GM18867 (cell line): Measurements from ENCODE around the gene SIGLEC10.
A peak's percentile ranks its signal among the peaks of the same experiment; 100 is the strongest.
"Not testable (repeated sequence)": the region's sequence is repeated elsewhere in the genome, so short reads cannot be mapped to it uniquely, and the experiment has no call there.

Source experiments
- ATAC-seq: cut with Tn5 transposase; IDR thresholded peaks from one replicate; pipeline ENCODE4 v1.9.1; 2021; ENCODE audit warnings: mild to moderate bottlenecking, moderate library complexity; ENCODE audit not compliant: unreplicated experiment

SIGLEC10 gene, protein sequence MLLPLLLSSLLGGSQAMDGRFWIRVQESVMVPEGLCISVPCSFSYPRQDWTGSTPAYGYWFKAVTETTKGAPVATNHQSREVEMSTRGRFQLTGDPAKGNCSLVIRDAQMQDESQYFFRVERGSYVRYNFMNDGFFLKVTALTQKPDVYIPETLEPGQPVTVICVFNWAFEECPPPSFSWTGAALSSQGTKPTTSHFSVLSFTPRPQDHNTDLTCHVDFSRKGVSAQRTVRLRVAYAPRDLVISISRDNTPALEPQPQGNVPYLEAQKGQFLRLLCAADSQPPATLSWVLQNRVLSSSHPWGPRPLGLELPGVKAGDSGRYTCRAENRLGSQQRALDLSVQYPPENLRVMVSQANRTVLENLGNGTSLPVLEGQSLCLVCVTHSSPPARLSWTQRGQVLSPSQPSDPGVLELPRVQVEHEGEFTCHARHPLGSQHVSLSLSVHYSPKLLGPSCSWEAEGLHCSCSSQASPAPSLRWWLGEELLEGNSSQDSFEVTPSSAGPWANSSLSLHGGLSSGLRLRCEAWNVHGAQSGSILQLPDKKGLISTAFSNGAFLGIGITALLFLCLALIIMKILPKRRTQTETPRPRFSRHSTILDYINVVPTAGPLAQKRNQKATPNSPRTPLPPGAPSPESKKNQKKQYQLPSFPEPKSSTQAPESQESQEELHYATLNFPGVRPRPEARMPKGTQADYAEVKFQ

DNA sequence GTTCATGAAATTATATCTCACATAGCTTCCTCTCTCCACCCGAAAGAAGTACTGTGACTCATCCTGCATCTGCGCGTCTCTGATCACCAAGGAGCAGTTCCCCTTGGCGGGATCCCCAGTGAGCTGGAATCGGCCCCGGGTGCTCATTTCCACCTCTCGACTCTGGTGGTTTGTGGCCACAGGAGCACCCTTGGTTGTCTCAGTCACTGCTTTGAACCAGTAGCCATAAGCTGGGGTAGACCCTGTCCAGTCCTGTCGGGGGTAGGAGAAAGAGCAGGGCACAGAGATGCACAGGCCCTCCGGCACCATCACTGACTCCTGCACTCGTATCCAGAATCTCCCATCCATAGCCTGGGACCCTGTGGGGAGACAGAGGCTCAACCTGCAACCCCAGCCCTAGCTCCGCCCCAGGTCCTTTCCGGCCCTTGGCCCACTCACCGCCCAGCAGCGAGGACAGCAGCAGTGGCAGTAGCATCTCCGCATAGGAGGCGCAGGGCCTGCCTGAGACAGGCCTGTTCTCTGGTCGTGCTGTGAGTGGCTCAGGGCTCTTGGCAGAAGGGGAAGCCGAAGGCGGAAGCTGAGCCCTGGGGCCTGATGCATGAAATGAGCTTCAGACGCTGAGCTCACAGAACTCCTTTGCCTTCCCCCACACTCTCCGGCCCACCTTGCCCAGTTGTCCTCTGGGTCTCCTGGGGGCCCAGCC is at the start of gene SIGLEC10:
SIGLEC10 (minus strand) TSS at position 536 of the 703 bp plus-strand sequence; CDS start at position 475, 61 bp downstream.
- peak; percentile 69 for ATAC-seq

DNA sequence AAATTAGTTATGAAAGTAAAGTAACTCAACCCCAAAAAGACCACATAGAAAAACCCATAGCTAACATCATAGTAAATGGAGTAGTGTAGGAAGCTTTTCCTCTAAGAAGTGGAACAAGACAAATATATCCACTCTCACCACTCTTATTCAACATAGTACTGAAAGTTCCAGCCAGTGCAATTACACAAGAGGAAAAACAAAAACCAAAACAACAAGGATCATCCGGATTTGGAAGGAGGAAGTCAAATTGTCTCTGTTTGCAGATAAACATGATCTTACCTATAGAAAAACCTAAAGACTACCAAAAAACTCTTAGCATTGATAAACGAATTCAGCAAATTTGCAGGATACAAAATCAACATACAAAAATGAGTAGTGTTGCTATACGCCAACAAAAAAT is 49.3 kb upstream of the SIGLEC10 start:
- ATAC-seq = no peak

DNA sequence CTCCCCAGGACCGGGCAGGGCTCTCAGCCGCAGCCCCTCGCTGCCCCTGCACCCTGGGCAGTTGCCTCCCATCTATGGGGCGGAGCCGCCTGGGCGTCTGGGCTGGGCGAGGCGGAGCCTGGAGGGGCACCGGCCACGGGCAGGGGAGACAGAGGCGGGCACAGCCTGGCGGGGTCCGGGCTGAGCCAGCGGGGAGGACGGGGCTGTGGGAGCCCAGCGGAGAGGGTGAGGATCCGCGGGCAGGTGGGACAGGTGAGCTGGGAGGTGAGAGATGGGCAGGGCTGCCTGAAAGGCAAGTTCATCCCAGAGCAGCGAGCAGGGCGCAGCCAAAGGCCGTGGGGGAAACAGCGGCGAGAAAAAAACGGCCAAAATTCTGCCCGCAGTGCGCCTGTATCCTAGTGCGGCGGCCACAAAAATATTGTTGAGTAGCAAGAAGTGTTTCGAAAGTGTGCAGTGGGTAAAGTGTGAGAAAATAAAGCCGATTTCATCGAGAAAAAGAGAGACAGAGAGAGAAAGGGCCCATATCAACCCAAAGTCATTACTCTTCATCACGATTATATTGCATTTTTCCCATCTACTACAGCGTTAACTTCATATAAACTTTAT is 46.6 kb upstream of the SIGLEC10 start:
- not testable (repeated sequence) for ATAC-seq

DNA sequence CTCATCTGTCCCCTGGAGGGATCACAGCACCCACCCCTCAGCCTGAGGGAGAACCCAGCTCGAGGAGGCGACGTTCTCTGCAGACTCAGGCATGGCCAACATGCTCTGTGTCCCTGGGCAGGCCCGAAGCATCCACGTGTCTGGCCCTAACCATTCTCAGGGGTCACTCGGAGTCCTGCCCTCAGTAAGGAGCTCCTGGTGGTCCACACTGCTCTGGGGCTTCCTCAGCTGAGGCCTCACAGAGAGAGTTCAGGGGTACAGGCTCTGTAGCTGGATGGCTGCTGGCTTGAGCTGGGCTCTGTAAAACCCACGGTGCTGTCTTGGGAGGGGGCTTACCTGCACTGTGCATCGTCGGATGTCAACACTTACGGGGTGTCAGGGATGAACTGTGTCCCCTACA is 45.2 kb upstream of the SIGLEC10 start:
- no peak for ATAC-seq

DNA sequence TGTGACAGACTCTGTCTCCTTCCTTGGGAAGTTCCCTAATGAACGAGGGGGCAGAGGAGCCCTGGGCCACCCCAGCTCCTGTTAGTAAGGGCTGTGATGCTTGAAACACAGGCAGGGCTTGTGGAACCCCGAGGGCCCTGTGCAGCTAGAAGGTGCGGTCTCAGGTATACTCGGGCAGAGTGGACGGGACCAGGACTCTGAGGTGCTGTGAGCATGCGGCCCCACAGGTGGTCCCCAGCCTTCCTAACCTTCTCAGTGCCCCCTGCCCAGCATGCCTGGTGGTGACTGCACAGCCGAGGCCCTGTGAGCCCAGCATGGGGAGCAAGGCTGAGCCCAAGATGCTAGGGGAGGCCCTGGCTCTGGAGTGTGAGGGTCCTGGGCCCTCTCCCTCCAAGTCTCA is 44.8 kb upstream of the SIGLEC10 start:
- no peak for ATAC-seq

DNA sequence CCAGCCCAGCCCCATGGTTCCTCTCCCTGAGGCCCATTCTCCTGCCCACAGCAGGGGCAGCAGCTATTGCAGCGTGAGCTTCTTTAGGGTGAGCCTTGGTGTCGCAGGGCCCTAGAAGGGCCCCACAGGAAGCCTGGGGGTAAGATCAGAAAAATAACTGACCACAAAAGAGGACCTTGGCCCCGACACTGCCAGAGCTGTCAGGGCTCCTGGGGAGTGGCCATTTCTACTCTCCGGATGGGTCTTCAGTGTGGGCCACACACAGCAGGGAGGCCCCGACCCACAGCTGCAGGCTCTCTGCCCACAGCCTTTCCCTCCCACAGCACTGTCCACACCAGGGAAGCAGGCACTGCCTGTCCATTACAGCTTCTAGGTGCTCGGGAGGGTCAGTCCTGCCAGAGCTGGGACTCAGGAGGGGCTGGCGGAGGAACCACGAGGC is 44.3 kb upstream of the SIGLEC10 start:
- no peak for ATAC-seq

DNA sequence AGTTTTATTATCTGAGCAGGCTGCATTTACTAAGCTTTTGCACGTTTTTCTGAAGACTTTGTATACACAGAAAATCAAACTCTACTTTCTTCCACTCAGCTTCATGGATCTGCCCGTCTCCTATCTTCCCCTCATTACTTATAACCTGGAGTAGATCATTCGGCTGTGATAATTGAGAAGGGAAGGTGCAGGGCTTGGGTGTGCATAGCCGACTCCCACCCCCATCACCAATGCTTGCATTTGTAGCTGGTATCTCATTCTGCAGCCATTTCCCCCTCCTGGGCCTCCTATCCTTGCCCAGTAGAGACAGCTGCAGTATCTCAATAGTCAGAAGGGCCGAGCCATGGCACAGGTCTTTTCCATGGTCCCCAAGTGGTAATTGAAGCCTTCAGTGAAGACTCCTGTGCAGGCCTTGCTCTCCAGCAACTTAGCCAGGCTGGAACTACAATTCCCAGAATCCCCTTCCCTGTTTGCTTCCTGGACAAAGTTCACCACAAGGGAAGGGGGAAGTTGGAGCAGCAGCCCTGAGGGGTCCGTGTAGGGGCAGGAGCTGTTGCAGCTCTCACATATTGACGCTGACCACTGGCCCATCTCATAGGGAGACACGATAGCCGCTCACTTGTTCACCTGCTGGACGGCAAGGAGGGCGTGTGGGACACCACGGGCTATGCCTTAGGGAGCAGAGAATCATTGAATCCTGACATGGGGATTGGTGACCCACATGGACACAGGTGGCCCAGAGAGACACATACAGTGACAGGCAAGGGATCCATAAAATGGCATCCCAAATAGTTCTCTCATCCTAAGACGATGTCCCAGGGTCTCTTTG is 42.9 kb upstream of the SIGLEC10 start:
- ATAC-seq = no peak

DNA sequence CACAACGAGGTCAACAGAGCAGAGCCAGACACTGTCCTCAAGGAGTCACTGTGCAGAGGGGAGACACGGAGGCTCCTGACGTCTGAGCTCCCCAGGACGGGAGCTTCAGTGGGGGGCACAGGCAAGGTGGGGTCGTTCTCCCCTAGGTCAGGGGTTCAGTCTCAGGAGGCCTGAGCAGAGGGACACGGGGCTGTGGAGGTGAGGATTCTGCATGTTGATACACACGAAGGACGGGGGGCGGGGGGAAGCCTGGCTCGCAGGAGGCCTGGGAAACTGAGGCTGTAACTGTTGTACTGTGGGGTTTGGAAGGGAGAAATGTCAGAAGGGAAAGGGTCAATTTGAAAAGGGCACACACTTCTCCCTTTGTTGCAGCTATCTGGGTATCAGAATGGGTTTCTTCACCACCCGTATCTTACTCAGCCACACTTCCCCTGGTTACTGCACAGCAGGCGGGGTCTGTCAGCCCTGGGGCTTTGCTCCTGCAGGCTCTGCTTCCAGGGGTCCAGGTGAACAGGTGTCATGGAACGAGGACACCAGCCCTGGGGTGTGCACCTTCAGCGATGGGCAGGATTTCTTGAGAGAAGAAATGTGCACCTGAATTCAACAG is 41.6 kb upstream of the SIGLEC10 start:
- ATAC-seq = no peak

DNA sequence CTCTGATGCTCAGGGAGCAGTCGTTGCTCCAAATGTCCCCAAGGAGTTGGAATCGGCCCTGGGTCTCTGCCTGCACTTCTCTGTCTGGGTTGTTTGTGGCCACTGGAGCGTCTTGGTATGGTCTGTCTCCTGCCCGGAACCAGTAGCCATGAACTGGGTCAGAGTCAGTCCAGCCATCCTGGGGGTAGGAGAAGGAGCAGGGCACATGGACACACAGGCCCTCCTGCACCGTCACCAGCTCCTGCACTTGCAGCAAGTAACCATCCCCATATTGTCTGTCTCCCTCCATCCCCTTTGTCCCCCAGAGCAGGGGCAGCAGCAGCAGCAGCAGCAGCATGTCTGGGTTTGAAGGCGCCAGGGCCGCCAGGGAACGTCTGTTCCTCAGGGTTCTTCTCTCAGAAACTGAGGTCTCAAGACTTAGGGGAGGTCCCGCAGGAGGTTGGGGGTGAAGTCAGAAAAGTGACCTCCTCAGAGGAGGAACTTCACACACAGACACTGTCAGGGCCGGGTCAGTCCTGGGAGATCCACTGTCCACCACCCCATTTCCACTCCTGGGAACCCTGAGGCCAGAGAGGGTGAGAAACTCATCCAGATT is 40.7 kb upstream of the SIGLEC10 start, which contains the start of gene SIGLEC8:
SIGLEC8 (minus strand) TSS at position 404 of the 595 bp plus-strand sequence; CDS start at position 337, 67 bp downstream.
- ATAC-seq = no peak

DNA sequence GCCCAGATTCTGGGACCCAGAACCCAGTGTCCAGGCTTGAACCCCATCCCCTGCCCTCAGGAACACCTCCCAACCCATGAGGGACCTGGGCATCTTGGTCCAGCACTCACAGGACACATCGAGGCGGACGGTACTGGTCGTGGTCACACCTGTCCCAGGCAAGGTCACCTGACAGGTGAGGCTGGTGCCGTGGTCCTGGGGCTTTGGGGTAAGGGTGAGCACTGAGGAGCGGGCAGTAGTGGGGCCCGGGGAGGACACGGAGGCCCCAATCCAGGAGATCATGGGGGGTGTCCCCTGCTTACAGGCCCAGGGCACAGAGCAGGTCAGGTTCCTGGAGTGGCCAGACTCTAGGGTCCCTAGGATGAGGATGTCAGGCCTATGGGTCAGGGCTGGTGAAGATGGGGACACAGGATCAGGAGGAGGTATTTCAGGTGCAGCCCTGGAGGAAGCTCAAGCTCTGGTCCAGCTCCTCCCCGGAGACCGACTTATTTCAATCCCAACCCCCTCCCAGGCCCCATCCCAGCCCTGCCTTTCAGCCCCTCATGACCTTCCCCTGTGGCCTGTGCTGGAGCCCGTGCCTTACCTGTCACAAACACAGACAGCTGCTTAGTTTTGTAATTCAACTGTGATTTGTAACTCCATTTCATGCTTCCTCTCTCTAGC is 40.0 kb upstream of the SIGLEC10 start:
- no peak for ATAC-seq

DNA sequence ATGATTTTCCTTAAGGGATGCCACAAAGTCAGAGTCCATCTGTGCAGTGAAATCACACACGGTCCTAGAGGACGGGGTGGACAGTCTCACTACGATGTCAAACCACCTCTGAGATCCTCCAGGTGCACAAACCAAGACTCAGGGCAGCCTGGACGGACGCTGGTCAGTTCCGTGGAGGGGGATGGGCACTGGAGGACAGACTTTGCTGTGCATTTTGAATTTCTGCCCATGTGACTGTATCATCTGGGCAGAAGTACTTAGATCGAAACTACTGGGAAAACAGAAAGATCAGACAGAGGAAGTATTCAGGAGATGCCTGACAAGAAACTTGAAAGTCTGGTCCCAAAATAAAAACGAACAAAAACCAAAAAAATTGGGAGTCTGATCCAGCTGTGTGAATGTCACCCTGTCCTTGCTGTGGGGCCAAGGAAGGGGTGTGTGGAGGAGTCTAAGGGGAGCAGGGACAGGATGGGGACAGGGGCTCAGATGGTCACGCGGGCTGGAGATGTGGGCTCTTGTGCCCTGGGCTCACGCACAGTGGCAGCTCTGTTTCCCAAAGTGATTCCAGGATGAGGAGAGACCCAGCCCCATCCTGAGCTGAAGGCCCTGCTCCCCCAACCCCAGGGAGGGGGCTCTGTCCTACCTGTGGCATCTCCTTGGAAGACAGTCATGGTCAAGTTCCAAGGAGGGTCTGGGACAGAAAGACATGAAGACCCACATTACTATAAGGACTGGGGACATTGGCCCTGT is 39.3 kb upstream of the SIGLEC10 start:
- ATAC-seq = no peak

DNA sequence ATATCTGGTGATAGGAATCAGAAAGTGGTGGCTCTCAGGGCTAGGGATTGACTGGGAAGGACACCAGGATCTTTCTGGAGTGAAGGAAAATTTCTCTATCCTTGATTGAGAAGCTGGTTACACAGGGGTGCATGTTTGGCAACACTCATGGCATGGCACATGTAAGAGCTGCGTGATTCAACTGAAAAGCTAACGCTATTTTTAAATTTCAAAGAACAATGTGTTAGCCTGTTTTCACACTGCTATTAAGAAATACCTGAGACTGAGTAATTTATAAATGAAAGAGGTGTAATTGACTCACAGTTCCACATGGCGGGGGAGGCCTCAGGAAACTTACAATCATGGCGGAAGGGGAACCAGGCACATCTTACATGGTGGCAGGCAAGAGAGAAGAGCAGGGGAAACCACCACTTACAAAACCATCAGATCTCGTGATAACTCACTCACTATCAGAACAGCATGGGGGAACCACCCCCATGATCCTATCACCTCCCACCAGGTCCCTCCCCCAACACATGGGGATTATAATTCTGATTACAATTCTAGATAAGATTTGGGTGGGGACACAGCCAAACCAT is 33.4 kb upstream of the SIGLEC10 start:
- ATAC-seq = no peak

DNA sequence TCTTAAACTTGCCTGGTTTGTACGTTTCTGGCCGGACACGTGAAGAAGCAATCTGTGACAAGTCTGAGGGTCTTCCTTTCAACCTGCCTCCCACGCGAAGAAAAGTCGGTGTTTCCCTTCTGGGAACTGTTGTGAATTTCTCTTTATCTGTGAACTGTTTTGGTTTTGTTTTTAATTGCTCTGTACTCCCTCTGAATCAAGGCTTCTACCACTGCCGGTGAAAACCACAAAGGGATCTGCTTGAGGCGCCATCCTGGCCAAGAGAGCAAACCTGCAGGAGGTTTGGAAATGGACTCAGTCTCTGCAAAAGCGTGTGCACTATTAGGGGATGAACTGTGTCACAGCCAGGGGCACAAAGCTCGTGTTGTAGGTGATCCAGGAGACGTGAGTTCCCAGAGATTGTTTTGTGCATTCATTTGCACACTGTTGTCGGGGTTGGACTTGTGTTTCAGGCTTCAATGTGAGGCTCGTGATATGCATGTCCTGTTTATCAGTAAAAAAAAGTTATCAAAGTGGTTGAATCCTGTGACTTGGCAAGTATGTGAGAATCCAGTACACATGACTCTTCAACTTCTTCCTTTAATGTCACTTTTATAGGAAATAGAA is 31.1 kb upstream of the SIGLEC10 start:
- no peak for ATAC-seq

DNA sequence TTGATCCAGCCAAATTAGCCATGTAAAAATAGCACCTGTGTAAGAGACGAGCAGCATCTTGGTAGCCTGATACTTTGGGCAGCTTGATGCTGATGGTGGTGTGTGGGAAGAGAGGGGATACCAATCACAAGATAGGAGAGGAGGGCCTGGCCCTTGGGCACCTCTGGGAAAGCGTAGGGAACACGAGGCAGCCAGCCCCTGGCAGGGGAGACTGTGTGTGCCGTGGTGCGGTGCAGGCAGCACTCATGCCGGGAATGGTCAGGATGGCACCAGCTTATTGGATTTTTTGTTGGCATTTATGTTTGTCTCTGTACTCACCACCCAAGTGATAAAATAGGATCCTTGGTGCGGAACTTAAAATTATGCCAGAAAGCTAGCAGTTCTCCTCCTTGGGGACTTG is 30.6 kb upstream of the SIGLEC10 start:
- no peak for ATAC-seq

DNA sequence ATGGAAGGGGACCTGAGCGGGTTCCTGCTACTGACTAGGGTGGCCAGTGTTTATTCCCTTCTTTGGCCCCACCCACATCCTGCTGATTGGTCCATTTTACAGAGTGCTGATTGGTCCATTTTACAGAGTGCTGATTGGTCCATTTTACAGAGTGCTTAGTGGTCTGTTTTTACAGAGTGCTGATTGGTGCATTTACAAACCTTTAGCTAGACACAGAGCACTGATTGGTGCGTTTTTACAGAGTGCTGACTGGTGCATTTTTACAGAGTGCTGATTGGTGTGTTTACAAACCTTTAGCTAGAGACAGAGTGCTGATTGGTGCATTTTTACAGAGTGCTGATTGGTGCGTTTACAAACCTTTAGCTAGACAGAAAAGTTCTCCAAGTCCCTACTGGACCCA is 30.1 kb upstream of the SIGLEC10 start:
- not testable (repeated sequence) for ATAC-seq

DNA sequence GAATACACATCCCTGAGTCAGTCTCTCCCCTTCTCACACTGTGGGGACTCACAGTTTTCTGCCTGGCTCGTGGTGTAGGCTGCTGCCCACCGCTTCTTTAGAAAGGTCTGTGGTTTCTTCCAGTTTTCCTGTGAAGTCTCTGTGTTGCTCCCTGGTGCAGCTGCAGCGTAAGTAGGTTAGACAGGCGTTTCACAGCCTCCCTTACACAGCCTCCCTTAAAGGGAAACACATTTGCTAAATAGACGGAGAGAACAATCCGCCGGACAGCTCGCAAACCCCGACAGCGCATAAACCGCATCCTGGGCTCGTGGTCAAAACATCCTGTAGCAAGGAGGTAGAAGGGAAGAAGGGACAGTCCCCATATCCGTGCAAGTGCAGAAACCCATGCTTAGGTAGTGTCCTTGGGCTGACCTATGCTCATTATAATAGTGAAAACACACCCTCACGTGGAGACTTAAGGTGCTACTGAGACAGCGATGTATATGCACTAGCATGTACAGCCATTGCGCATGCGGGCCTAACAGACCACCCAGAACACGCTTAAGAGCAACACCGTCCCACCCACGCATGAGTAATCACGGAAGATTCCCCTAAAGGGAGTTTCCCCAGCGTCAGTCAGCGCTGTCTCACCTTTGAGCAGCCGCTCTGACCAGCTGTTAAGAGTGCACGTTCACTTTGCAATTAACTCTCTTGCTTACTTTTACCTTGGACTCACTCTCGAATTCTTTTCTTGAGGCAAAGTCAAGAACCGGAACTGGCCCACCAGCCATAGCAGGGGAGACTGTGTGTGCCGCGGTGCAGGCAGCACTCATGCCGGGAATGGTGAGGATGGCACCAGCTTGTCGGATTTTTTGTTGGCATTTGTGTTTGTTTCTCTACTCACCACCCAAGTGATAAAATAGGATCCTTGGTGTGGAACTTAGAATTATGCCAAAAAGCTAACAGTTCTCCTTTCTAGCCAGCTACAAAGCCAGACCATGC is 24.3 kb upstream of the SIGLEC10 start:
- ATAC-seq = peak; percentile 94
